ENCODE results near the gene FILIP1L.
A peak's percentile ranks its signal among the peaks of the same experiment; 100 is the strongest.

FILIP1L gene

DNA sequence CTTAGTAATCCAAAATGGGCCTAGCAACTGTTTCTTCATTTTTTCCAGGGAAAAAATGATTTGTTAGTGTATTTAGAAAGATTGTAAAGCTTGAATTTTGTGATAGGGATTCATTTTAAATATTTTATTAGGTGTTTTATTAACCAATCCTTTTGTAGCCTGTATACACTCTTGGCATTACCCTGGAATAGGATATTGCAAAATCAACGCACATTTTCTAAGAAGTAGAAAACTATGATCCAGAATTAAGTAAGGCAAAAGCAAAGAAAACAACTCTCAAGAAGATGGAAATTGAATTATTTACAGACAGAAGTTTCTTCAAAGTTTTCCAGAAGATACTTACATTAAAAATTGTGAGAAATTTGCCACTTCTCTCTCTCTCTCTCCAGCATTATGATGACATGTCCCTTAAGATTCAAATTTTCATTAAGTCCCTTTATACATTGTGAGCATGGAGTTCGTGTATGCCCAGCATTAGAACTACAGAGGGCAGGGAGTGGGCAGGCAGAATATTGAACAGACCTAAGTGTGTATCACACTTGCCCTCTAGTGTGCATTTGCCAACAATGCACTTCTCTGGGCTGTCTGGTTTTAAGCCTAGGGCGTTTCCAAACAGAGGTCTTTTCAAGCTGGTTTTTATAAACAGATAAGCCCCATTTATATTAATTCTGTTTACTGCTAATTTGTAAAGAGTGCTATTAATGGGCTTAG is 325.1 kb downstream of the FILIP1L start:
- H3K27ac ChIP-seq: no peak overlapping the region

More for the DNA sequence above, 325.1 kb downstream of the FILIP1L start:
- TF ChIP-seq ZFX (IDR thresholded peaks at IDR 0.05): no peak
- TF ChIP-seq, protein P1, sequence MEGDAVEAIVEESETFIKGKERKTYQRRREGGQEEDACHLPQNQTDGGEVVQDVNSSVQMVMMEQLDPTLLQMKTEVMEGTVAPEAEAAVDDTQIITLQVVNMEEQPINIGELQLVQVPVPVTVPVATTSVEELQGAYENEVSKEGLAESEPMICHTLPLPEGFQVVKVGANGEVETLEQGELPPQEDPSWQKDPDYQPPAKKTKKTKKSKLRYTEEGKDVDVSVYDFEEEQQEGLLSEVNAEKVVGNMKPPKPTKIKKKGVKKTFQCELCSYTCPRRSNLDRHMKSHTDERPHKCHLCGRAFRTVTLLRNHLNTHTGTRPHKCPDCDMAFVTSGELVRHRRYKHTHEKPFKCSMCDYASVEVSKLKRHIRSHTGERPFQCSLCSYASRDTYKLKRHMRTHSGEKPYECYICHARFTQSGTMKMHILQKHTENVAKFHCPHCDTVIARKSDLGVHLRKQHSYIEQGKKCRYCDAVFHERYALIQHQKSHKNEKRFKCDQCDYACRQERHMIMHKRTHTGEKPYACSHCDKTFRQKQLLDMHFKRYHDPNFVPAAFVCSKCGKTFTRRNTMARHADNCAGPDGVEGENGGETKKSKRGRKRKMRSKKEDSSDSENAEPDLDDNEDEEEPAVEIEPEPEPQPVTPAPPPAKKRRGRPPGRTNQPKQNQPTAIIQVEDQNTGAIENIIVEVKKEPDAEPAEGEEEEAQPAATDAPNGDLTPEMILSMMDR (conservative IDR thresholded peaks at IDR 0.05): peak; percentile 67
